ENCODE results near the gene TRPC4AP.

- TF ChIP-seq CTCF (conservative IDR thresholded peaks at IDR 0.05; ENCODE audit: low read length) (no peak), EZH2phosphoT487 (IDR thresholded peaks at IDR 0.05; ENCODE audit: borderline replicate concordance, low read depth, low read length) (no peak)
Observed at GRCh38 chr20:35066194-35066593, 26.4 kb downstream of the TRPC4AP start.

Measured in OCI-LY7 (cell line).